Measurements from ENCODE around the gene GPR137C.

GRCh38 chr14:52596861-52597260 is 44.2 kb downstream of the GPR137C start:
- TF ChIP-seq, protein P1, sequence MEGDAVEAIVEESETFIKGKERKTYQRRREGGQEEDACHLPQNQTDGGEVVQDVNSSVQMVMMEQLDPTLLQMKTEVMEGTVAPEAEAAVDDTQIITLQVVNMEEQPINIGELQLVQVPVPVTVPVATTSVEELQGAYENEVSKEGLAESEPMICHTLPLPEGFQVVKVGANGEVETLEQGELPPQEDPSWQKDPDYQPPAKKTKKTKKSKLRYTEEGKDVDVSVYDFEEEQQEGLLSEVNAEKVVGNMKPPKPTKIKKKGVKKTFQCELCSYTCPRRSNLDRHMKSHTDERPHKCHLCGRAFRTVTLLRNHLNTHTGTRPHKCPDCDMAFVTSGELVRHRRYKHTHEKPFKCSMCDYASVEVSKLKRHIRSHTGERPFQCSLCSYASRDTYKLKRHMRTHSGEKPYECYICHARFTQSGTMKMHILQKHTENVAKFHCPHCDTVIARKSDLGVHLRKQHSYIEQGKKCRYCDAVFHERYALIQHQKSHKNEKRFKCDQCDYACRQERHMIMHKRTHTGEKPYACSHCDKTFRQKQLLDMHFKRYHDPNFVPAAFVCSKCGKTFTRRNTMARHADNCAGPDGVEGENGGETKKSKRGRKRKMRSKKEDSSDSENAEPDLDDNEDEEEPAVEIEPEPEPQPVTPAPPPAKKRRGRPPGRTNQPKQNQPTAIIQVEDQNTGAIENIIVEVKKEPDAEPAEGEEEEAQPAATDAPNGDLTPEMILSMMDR (IDR thresholded peaks at IDR 0.05 in 2 of 3, conservative IDR thresholded peaks at IDR 0.05 in 1 of 3; ENCODE audit: borderline replicate concordance in 1 of 3, insufficient read depth in 1 of 3, low read depth in 2 of 3, low read length in 2 of 3): no peak
- TF ChIP-seq YY1 (IDR thresholded peaks at IDR 0.05; ENCODE audit: extremely low read depth, insufficient replicate concordance, low read depth, low read length) (no peak), REST (IDR thresholded peaks at IDR 0.05; ENCODE audit: low read depth) (no peak), ZFX (IDR thresholded peaks at IDR 0.05) (no peak)
- TF ChIP-seq, protein P2, sequence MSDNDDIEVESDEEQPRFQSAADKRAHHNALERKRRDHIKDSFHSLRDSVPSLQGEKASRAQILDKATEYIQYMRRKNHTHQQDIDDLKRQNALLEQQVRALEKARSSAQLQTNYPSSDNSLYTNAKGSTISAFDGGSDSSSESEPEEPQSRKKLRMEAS (IDR thresholded peaks at IDR 0.05): no peak

Data from HCT116 (cell line).